GM19238 (cell line): ENCODE data around the gene UNC13B.

Source experiments
- DNase-seq: peaks from one replicate; pipeline ENCODE4 v3.0.0; 2011; ENCODE audit warnings: low spot score; ENCODE audit not compliant: insufficient read length

The UNC13B gene

GRCh38 chr9:35424356-35425352 lies 262.8 kb downstream of the UNC13B start:
- no peak for DNase-seq

GRCh38 chr9:35426627-35427026 lies 264.8 kb downstream of the UNC13B start:
- DNase-seq, result no peak

- no peak for DNase-seq
These were observed 269.7 kb downstream of the UNC13B start for GRCh38 chr9:35431467-35431866.

DNA sequence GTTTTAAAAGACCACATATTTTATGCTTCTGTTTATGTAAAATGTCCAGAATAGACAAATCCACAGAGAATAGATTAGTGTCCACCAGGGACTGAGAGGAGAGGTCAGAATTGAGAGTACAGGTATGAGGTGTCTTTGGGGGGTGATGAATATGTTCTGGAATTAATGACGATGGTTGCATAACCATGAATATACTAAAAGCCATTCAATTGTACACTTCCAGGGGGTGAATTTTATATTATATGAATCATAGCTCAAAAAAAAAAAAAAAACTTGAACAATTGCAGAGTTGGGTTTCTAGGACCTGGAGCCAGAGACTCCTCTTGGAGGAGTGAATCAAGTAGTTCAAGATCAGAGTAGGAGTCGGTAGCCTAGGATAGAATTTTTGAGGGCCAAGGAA lies 270.3 kb downstream of the UNC13B start:
- no peak for DNase-seq

- DNase-seq, result no peak
These were observed 275.1 kb downstream of the UNC13B start for GRCh38 chr9:35436933-35437332.

DNA sequence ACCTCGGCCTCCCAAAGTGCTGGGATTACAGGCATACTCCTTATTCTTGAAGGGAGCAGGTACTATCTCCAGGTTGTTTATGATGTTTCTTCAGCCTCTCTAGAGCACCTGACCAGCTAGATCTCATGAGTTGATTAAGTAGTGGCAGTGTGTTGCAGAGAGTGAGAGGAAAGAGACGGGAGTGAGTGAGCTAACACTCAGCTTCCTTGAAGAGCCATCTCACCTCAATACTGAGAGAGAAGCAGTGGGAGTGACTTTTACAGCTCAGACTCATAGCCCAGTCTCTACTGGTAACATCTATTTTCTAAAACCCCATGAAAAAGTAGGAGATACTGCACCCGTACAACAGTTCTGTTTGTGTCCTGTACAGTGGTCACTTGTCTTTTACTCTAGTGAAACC lies 284.2 kb downstream of the UNC13B start:
- no peak for DNase-seq

- no peak for DNase-seq
These were observed 286.7 kb downstream of the UNC13B start for GRCh38 chr9:35448496-35448895.

DNA sequence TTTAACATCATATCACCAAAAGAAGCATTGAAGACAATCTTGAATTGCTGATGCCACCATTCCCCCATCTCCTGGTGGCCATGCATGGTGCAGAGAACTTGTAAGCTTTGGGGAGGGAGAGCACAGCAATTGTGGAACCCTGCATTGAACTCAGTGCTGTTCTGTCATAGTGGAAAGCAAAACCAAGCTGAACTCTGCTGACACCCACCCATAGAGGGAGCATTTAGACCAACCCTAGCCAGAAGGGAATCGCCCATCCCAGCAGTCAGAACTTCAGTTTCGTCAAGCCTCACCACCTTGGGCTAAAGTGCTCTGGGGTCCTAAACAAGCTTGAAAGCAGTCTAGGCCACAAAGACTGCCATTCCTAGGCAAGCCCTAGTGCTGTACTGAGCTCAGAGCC lies 290.7 kb downstream of the UNC13B start:
- DNase-seq, result no peak

DNA sequence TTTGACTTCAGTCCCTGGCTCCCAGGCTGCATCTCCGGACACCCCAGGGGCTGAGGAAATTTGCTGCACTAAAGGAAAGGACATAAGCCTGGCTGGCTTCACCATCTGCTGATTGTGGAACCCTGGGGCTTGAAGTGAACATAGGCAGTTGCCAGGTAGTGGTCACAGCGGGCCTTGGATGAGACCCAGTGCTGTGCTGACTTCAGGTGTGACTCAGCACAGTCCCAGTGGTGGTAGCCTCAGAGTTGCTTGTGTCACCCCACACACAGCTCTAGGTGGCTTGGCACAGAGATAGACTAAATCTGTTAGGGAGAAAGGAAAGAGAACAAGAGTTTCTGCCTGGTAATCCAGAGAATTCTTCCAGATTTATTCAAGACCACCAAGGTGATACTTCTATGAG lies 292.0 kb downstream of the UNC13B start:
- no peak for DNase-seq
